ENCODE measurements around the gene NR1D2. TPM values are rescaled to one million over a fixed set of nuclear protein-coding genes. Genes with fewer than 3 reads are reported as not detected.
"Not testable (repeated sequence)": the region's sequence is repeated elsewhere in the genome, so short reads cannot be mapped to it uniquely, and the experiment has no call there.

Gene NR1D2
- total RNA-seq, 1 experiment from 2014 or later = 9.5 TPM

DNA sequence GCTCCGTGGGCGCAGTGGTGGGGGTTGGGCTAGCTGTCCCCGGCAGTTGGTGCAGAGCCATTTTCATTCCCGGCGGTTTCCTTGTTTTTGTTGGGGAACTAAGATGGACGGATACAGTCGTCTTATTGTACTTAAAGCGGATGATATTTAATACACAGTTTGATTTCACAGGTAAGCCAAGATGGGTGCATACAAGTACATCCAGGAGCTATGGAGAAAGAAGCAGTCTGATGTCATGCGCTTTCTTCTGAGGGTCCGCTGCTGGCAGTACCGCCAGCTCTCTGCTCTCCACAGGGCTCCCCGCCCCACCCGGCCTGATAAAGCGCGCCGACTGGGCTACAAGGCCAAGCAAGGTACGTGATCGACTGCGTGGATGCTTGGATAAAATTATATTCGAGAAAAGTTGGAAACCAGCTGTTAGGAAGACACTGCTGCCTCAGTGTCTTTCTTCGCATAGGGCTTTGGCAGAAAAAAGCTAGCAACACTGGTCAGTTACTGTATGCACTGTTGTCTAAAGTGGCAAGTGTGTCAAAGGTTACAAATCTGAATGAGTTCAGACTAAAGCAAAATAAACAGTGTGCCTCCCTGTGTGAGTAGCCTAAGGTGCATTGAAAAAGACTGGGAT, 27.3 kb upstream of the NR1D2 start:
- ATAC-seq; H3K27me3 ChIP-seq (ENCODE audit: control insufficient read depth, insufficient read depth, low read length); in situ Hi-C loops (cut with HindIII; ENCODE audit: low pct_unique_long_range_greater_than_20kb, low sequenced_read_pairs); POLR2A ChIA-PET; BruUV-seq (replicated peaks); intact Hi-C loops (cut with micrococcal nuclease; ENCODE audit: unreplicated experiment); DNase-seq (ENCODE audit: low read depth, low spot score); H3K9me3 ChIP-seq (ENCODE audit: control insufficient read depth, insufficient read depth, low read depth, low read length); CTCF ChIA-PET: not testable (repeated sequence)
- Histone ChIP-seq H3K4me1 (ENCODE audit: control insufficient read depth, insufficient read depth, low read length) (peaks cover 24% of the 10 kb centered on the region), H3K27ac (ENCODE audit: low read length) (peak overlapping the region; percentile 89), H3K36me3 (ENCODE audit: control insufficient read depth, insufficient read depth, low read length) (peaks cover 24% of the 10 kb centered on the region), H3K4me3 (ENCODE audit: low read depth in 2 of 2, low read length in 2 of 2) (peak overlapping the region; percentile 92 to 95)

DNA sequence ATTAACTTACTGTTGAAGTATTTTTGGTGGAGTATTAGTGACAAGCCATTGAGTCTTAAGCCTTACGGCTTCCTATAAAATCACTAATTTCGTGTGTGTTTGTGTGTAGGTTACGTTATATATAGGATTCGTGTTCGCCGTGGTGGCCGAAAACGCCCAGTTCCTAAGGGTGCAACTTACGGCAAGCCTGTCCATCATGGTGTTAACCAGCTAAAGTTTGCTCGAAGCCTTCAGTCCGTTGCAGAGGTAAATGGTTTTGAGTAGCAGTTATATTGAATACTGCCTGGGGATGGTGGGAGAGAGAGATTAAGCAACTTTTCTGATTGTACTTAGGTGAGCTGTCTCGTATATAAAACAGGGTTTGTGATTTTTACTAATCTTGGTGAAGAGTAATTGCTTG, 26.8 kb upstream of the NR1D2 start:
- CTCF ChIA-PET; ATAC-seq; H3K9me3 ChIP-seq (ENCODE audit: control insufficient read depth, insufficient read depth, low read depth, low read length); DNase-seq (ENCODE audit: low read depth, low spot score); H3K27me3 ChIP-seq (ENCODE audit: control insufficient read depth, insufficient read depth, low read length); BruUV-seq (replicated peaks); in situ Hi-C loops (cut with HindIII; ENCODE audit: low pct_unique_long_range_greater_than_20kb, low sequenced_read_pairs); intact Hi-C loops (cut with micrococcal nuclease; ENCODE audit: unreplicated experiment): not testable (repeated sequence)
- Histone ChIP-seq H3K27ac (ENCODE audit: low read length) (peak overlapping the region; percentile 89), H3K4me3 (ENCODE audit: low read depth in 2 of 2, low read length in 2 of 2) (peak overlapping the region; percentile 92 to 95), H3K4me1 (ENCODE audit: control insufficient read depth, insufficient read depth, low read length) (peaks cover 24% of the 10 kb centered on the region), H3K36me3 (ENCODE audit: control insufficient read depth, insufficient read depth, low read length) (peaks cover 24% of the 10 kb centered on the region)
- POLR2A ChIA-PET = interaction anchor here (1.0 kb wide), 1 partner anchor 42 kb away, joined by 3 read pairs; no protein-coding TSS in a partner anchor

DNA sequence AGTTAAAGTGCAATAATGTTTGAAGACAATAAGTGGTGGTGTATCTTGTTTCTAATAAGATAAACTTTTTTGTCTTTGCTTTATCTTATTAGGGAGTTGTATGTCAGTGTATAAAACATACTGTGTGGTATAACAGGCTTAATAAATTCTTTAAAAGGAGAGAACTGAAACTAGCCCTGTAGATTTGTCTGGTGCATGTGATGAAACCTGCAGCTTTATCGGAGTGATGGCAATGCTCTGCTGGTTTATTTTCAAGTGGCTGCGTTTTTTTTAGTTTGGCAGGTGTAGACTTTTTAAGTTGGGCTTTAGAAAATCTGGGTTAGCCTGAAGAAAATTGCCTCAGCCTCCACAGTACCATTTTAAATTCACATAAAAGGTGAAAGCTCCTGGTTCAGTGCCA, 25.5 kb upstream of the NR1D2 start:
- DNase-seq (ENCODE audit: low read depth, low spot score) (no peak), ATAC-seq (no peak)
- TF ChIP-seq REST (IDR thresholded peaks at IDR 0.05; ENCODE audit: insufficient read depth in 1 of 2, low read depth in 2 of 2, low read length in 1 of 2) (no peak), TCF7L2 (IDR thresholded peaks at IDR 0.05; ENCODE audit: low read depth, low read length) (no peak), SIN3A (IDR thresholded peaks at IDR 0.05; ENCODE audit: borderline replicate concordance, insufficient read depth, low read depth, low read length) (no peak), CTCF (IDR thresholded peaks at IDR 0.05) (no peak), POLR2AphosphoS5 (IDR thresholded peaks at IDR 0.05; ENCODE audit: low read depth, low read length) (no peak)
- ChIA-PET POLR2A (interaction anchor here (0.7 kb wide), 2 partner anchors 11 to 40 kb away, joined by 3 read pairs; no protein-coding TSS in a partner anchor), CTCF (no interaction called here)
- BruUV-seq (replicated peaks) = no TSS peak
- intact Hi-C loops (cut with micrococcal nuclease; ENCODE audit: unreplicated experiment) (no loop called here), in situ Hi-C loops (cut with HindIII; ENCODE audit: low pct_unique_long_range_greater_than_20kb, low sequenced_read_pairs) (no loop called here)
- Histone ChIP-seq H3K36me3 (ENCODE audit: control insufficient read depth, insufficient read depth, low read length) (peaks cover 24% of the 10 kb centered on the region), H3K27me3 (ENCODE audit: control insufficient read depth, insufficient read depth, low read length) (no peaks in the 10 kb centered on the region), H3K4me1 (ENCODE audit: control insufficient read depth, insufficient read depth, low read length) (peaks cover 16% of the 10 kb centered on the region), H3K9me3 (ENCODE audit: control insufficient read depth, insufficient read depth, low read depth, low read length) (no peaks in the 10 kb centered on the region), H3K27ac (ENCODE audit: low read length) (no peak overlapping the region), H3K4me3 (ENCODE audit: low read depth in 2 of 2, low read length in 2 of 2) (no peak overlapping the region; a peak in 1 of 4 replicates)
